HCT116 (cell line): Measurements from ENCODE around the gene MAPKAPK3. TPM values are rescaled to one million over a fixed set of nuclear protein-coding genes. Genes with fewer than 3 reads are reported as not detected.
A peak's percentile ranks its signal among the peaks of the same experiment; 100 is the strongest.

ENCODE experiments used
- ATAC-seq: fragments of 200-7000 bp; cut with Tn5 transposase; 2 replicates; pipeline ENCODE4 v1.9.1; 2020; ENCODE audit warnings: mild to moderate bottlenecking, moderate library complexity
- BruUV-seq: library from RNA; stranded (reverse); fragments of 400-500 nt; replicated peaks from 2 replicates; lab custom pipeline; 2021; lab: Mats Ljungman, UMichigan
- CTCF ChIA-PET: fragments of 300-600 bp; sonication (Branson Sonifier 250); formaldehyde crosslinking; loops from one replicate; lab custom pipeline; 2021; ENCODE audit warnings: antibody characterized with exemption; lab: Charles Lee
- POLR2A ChIA-PET: fragments of 300-600, 350-600 bp; sonication (Branson Sonifier 250); formaldehyde crosslinking; loops from one replicate; lab custom pipeline; 2021; ENCODE audit warnings: antibody characterized with exemption; lab: Charles Lee
- RAD21 ChIA-PET, 2 experiments: fragments of 300-600 bp; sonication (Branson Sonifier 250); formaldehyde crosslinking; loops; one replicate each; lab custom pipeline; 2023; ENCODE audit warnings: low total read pairs in 2 of 2; ENCODE audit not compliant: uncharacterized antibody in 2 of 2, unreplicated experiment in 2 of 2, low non-redundant PET in 1 of 2; lab: Charles Lee
- DNase-seq: peaks from one replicate; pipeline ENCODE4 v3.0.0-alpha.2; 2010; ENCODE audit warnings: low read depth, low spot score
- H2AFZ ChIP-seq: fragments of 200-600 bp; shearing (Covaris generic), sonication (generic); 2 replicates; pipeline ENCODE4 v1.6.1; 2017; ENCODE audit warnings: low read depth, mixed run types, mixed read lengths, antibody characterized with exemption, low read length; ENCODE audit not compliant: poor library complexity, severe bottlenecking
- H3K27ac ChIP-seq: 2 replicates; pipeline ENCODE4 v1.5.1; 2012; ENCODE audit warnings: low read depth, low read length
- H3K27me3 ChIP-seq: fragments of 200-600 bp; sonication (generic); 2 replicates; pipeline ENCODE4 v1.6.1; 2016; ENCODE audit warnings: mixed run types, low read length, mixed read lengths; ENCODE audit not compliant: insufficient read depth
- H3K36me3 ChIP-seq, 2 experiments: fragments of 200-500 bp in 1 of 2; fragments of 200-600 bp in 1 of 2; sonication (Bioruptor generic) in 1 of 2; sonication (generic) in 1 of 2; 2 replicates each; pipeline versions ENCODE4 v1.5.1 to v1.6.1; 2014 to 2016; ENCODE audit warnings: low read length in 2 of 2, inconsistent platforms in 1 of 2, mixed read lengths in 1 of 2, mixed run types in 1 of 2; ENCODE audit not compliant: insufficient read depth in 2 of 2, control insufficient read depth in 1 of 2
- H3K4me1 ChIP-seq, 2 experiments: fragments of 200-600 bp in 1 of 2; sonication (generic) in 1 of 2; 2 replicates each; pipeline versions ENCODE4 v1.5.1 to v1.6.1; 2012 to 2017; ENCODE audit warnings: low read length in 2 of 2, inconsistent platforms in 1 of 2, mild to moderate bottlenecking in 1 of 2, mixed read lengths in 1 of 2, mixed run types in 1 of 2, moderate library complexity in 1 of 2; ENCODE audit not compliant: insufficient read depth in 2 of 2, control insufficient read depth in 1 of 2
- H3K4me2 ChIP-seq: fragments of 200-600 bp; sonication (generic); 2 replicates; pipeline ENCODE4 v1.6.1; 2017; ENCODE audit warnings: mixed run types, low read length, mixed read lengths
- H3K4me3 ChIP-seq, 2 experiments: fragments of 200-600 bp in 1 of 2; sonication (generic) in 1 of 2; replicated peaks in 1 of 2; 2 replicates each; pipeline ENCODE4 v1.5.1; 2011 to 2016; ENCODE audit warnings: low read length in 2 of 2, control low read depth in 1 of 2, low read depth in 1 of 2, mild to moderate bottlenecking in 1 of 2, mixed read lengths in 1 of 2, mixed run types in 1 of 2
- H3K79me2 ChIP-seq: fragments of 200-600 bp; sonication (generic); 2 replicates; pipeline ENCODE4 v1.6.1; 2017; ENCODE audit warnings: mild to moderate bottlenecking, mixed run types, low read length, moderate library complexity, mixed read lengths; ENCODE audit not compliant: insufficient read depth
- H3K9ac ChIP-seq: fragments of 200-600 bp; sonication (generic); 2 replicates; pipeline ENCODE4 v1.6.1; 2016; ENCODE audit warnings: low read length, mixed read lengths
- H3K9me2 ChIP-seq: fragments of 200-600 bp; sonication (generic), shearing (Covaris generic); 2 replicates; pipeline ENCODE4 v1.6.1; 2017; ENCODE audit warnings: mixed run types, mild to moderate bottlenecking, moderate library complexity; ENCODE audit not compliant: insufficient read depth
- H3K9me3 ChIP-seq, 2 experiments: fragments of 200-500 bp in 1 of 2; fragments of 200-600 bp in 1 of 2; sonication (Bioruptor generic) in 1 of 2; sonication (generic) in 1 of 2; 2 replicates each; pipeline ENCODE4 v1.6.1; 2014 to 2017; ENCODE audit warnings: low read length in 2 of 2, mixed read lengths in 2 of 2, inconsistent platforms in 1 of 2, low read depth in 1 of 2, mild to moderate bottlenecking in 1 of 2, mixed run types in 1 of 2, moderate library complexity in 1 of 2; ENCODE audit not compliant: control insufficient read depth in 1 of 2, insufficient read depth in 1 of 2
- H4K20me1 ChIP-seq: fragments of 200-600 bp; sonication (generic), shearing (Covaris generic); 2 replicates; pipeline ENCODE4 v1.6.1; 2017; ENCODE audit warnings: mixed run types, mild to moderate bottlenecking, moderate library complexity; ENCODE audit not compliant: insufficient read depth
- CBX3 ChIP-seq: IDR thresholded peaks from 2 replicates; pipeline ENCODE4 v1.6.1; 2012; ENCODE audit warnings: low read depth
- CEBPB ChIP-seq: IDR thresholded peaks from 2 replicates; pipeline ENCODE4 v1.6.1; 2012; ENCODE audit warnings: low read depth
- EZH2 ChIP-seq: fragments of 200-600 bp; sonication (generic); IDR thresholded peaks from 2 replicates; pipeline ENCODE4 v1.6.1; 2017; ENCODE audit warnings: antibody characterized with exemption, mixed run types
- JUND ChIP-seq: IDR thresholded peaks from 2 replicates; pipeline ENCODE4 v1.6.1; 2012
- POLR2AphosphoS5 ChIP-seq: IDR thresholded peaks from 2 replicates; pipeline ENCODE4 v1.6.1; 2011; ENCODE audit warnings: mild to moderate bottlenecking, low read depth, low read length, moderate library complexity
- RAD21 ChIP-seq: IDR thresholded peaks from 2 replicates; pipeline ENCODE4 v1.6.1; 2012; ENCODE audit warnings: low read depth, mild to moderate bottlenecking
- REST ChIP-seq: IDR thresholded peaks from 2 replicates; pipeline ENCODE4 v1.6.1; 2012; ENCODE audit warnings: low read depth
- SP1 ChIP-seq: IDR thresholded peaks from 2 replicates; pipeline ENCODE4 v1.6.1; 2012; ENCODE audit warnings: low read depth
- SRF ChIP-seq: IDR thresholded peaks from 2 replicates; pipeline ENCODE4 v1.6.1; 2012; ENCODE audit warnings: low read depth
- YY1 ChIP-seq: IDR thresholded peaks from 2 replicates; pipeline ENCODE4 v1.6.1; 2011; ENCODE audit warnings: low read length, low read depth, moderate library complexity, mild to moderate bottlenecking; ENCODE audit not compliant: insufficient replicate concordance; ENCODE audit errors: extremely low read depth
- ZFX ChIP-seq: fragments of 450-650 bp; IDR thresholded peaks from 2 replicates; pipeline ENCODE4 v1.6.1; 2017
- ZNF274 ChIP-seq: fragments of 200-500 bp; sonication (Bioruptor generic); IDR thresholded peaks from 2 replicates; pipeline ENCODE4 v1.6.1; 2014; ENCODE audit warnings: mild to moderate bottlenecking, low read depth, low read length, inconsistent platforms
- intact Hi-C: fragments of 100-400 bp; cut with micrococcal nuclease; formaldehyde crosslinking; loops from 2 replicates; pipeline ENCODE4 v1.10.0; 2022
- total RNA-seq: library from RNA; stranded (reverse); gene quantifications from one replicate; pipeline ENCODE4 v1.2.1, GENCODE V29; 2021; ENCODE audit not compliant: unreplicated experiment
- TF ChIP-seq, protein P1 (sequence below): IDR thresholded peaks from 2 replicates; pipeline ENCODE4 v1.6.1; 2012
- TF ChIP-seq, protein P2 (sequence below): IDR thresholded peaks from 2 replicates; pipeline ENCODE4 v1.6.1; 2011; ENCODE audit warnings: mild to moderate bottlenecking, low read length, moderate library complexity; ENCODE audit not compliant: insufficient replicate concordance; ENCODE audit errors: extremely low read depth

The MAPKAPK3 gene
- total RNA-seq, 1 experiment from 2014 or later = 87.3 TPM

- TF ChIP-seq, protein P1, sequence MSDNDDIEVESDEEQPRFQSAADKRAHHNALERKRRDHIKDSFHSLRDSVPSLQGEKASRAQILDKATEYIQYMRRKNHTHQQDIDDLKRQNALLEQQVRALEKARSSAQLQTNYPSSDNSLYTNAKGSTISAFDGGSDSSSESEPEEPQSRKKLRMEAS = no peak
- TF ChIP-seq REST (no peak), EZH2 (no peak), SP1 (no peak)
- ChIA-PET POLR2A (interaction anchor here (1.6 kb wide), 1 partner anchor 736 kb away, joined by 4 read pairs; the partner anchor contains the start of gene MANF), CTCF (no interaction called here), RAD21 (no interaction called here)
- TSS peak; percentile 23 for BruUV-seq
- Histone ChIP-seq H3K9me2 (no peaks in the 10 kb centered on the region), H3K27ac (no peak overlapping the region), H4K20me1 (no peaks in the 10 kb centered on the region), H3K4me1 (peaks cover 0 to 6% of the 10 kb centered on the region in 2 experiments; a peak in 2 of 4 replicates), H3K79me2 (no peaks in the 10 kb centered on the region), H3K9ac (no peak overlapping the region), H3K27me3 (no peaks in the 10 kb centered on the region), H3K4me3 (no peak overlapping the region), H2AFZ (no peak overlapping the region), H3K36me3 (peaks cover 0 to 8% of the 10 kb centered on the region in 2 experiments; a peak in 3 of 4 replicates), H3K4me2 (no peak overlapping the region), H3K9me3 (no peaks in the 10 kb centered on the region)
- DNase-seq (no peak), ATAC-seq (no peak)
- intact Hi-C loops = no loop called here
These were observed 32.0 kb downstream of the MAPKAPK3 start for GRCh38 chr3:50648944-50649343.

DNA sequence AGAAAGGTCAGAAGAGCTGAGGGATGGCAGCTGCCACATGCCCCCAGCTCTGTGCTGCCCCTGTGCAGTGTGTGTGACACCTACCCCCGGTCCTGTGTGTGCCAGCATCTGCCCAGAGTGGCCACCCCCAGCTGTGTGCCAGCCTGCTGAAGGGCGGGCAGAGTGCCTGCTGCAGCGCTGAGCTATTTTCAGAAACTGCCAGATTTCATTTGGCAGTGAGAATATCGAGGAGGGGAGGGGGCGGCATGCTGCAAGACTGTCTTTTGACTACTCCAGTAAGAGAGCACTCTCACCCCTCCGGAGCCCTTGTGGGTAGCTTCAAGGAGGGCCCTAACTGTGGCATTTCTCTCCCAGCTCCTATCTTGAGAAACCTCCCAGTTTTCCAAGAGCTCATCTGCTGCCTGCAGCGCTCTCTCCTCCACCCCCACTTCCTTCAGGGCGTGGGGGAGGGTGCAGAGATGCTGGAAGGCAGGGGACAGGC lies 32.5 kb downstream of the MAPKAPK3 start:
- no peak overlapping the region for H3K4me3 ChIP-seq
- peaks cover 0 to 8% of the 10 kb centered on the region in 2 experiments; a peak in 3 of 4 replicates for H3K36me3 ChIP-seq
- intact Hi-C loops = no loop called here
- no peaks in the 10 kb centered on the region for H3K9me3 ChIP-seq
- no peaks in the 10 kb centered on the region for H3K9me2 ChIP-seq
- RAD21 ChIA-PET = no interaction called here
- no peak overlapping the region for H2AFZ ChIP-seq
- no peak overlapping the region for H3K4me2 ChIP-seq
- H3K27ac ChIP-seq = no peak overlapping the region
- POLR2A ChIA-PET = interaction anchor here (1.6 kb wide), 1 partner anchor 736 kb away, joined by 4 read pairs; the partner anchor contains the start of gene MANF
- no peak overlapping the region for H3K9ac ChIP-seq
- TF ChIP-seq POLR2AphosphoS5 (no peak), SRF (no peak), RAD21 (no peak), CBX3 (no peak), ZNF274 (no peak), CEBPB (no peak), YY1 (no peak), ZFX (no peak), JUND (no peak), EZH2 (no peak)
- TF ChIP-seq, protein P2, sequence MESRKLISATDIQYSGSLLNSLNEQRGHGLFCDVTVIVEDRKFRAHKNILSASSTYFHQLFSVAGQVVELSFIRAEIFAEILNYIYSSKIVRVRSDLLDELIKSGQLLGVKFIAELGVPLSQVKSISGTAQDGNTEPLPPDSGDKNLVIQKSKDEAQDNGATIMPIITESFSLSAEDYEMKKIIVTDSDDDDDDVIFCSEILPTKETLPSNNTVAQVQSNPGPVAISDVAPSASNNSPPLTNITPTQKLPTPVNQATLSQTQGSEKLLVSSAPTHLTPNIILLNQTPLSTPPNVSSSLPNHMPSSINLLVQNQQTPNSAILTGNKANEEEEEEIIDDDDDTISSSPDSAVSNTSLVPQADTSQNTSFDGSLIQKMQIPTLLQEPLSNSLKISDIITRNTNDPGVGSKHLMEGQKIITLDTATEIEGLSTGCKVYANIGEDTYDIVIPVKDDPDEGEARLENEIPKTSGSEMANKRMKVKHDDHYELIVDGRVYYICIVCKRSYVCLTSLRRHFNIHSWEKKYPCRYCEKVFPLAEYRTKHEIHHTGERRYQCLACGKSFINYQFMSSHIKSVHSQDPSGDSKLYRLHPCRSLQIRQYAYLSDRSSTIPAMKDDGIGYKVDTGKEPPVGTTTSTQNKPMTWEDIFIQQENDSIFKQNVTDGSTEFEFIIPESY = no peak
- no peak for ATAC-seq
- no peaks in the 10 kb centered on the region for H3K27me3 ChIP-seq
- CTCF ChIA-PET = no interaction called here
- H3K4me1 ChIP-seq = peaks cover 0 to 12% of the 10 kb centered on the region in 2 experiments; a peak in 2 of 4 replicates
- no peaks in the 10 kb centered on the region for H4K20me1 ChIP-seq
- DNase-seq = no peak
- BruUV-seq = no TSS peak
- H3K79me2 ChIP-seq = no peaks in the 10 kb centered on the region
